ENCODE results near the gene UTS2. TPM values are rescaled to one million over a fixed set of nuclear protein-coding genes. Genes with fewer than 3 reads are reported as not detected.

The UTS2 gene
- total and polyA plus RNA-seq, 4 donors: 0.28 TPM; not detected in 3

DNA sequence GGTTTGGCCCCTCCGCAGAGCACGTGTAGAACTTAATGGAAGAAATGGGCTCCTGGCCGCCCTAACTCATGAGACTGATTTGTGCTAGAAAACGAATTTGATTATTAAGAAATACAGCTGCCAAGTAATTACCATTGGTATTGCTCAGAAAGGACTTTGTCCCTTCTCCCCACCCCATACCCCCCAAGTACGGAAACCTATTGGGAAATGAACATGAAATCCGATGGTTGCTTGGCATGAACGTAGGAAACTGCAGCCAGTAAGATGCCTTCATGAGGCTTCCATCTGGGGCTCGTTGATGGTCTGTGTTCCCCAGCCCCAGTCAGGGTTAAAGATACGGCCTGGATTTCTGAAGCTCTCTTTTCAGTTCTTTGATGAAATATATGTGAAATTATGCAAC lies 47.4 kb downstream of the UTS2 start:
- Histone ChIP-seq H3K9me3 (ENCODE audit: control insufficient read depth in 4 of 4, low read length in 3 of 4) (no peaks in the 10 kb centered on the region), H3K9ac (ENCODE audit: low read depth in 1 of 2, low read length in 2 of 2) (no peak overlapping the region), H3K4me3 (ENCODE audit: low read depth in 1 of 3, low read length in 3 of 3) (no peak overlapping the region), H3K27ac (ENCODE audit: low read depth in 1 of 2, low read length in 2 of 2) (no peak overlapping the region), H3K27me3 (ENCODE audit: control insufficient read depth in 4 of 4, insufficient read depth in 4 of 4, low read length in 3 of 4) (no peaks in the 10 kb centered on the region), H3K36me3 (ENCODE audit: control insufficient read depth in 4 of 4, insufficient read depth in 3 of 4, low read depth in 1 of 4, low read length in 3 of 4) (peaks cover 8 to 80% (median 61%) of the 10 kb centered on the region in 4 donors), H3K4me1 (ENCODE audit: control insufficient read depth in 4 of 4, insufficient read depth in 4 of 4, low read length in 3 of 4) (no peaks in the 10 kb centered on the region)
- no peak for DNase-seq (ENCODE audit: low spot score)
- TF ChIP-seq HNF4A (conservative IDR thresholded peaks at IDR 0.05) (peak; percentile 41 to 75), SP1 (IDR thresholded peaks at IDR 0.05) (peak; percentile 9), HNF4G (IDR thresholded peaks at IDR 0.05) (peak; percentile 42)
- TF ChIP-seq, protein P1, sequence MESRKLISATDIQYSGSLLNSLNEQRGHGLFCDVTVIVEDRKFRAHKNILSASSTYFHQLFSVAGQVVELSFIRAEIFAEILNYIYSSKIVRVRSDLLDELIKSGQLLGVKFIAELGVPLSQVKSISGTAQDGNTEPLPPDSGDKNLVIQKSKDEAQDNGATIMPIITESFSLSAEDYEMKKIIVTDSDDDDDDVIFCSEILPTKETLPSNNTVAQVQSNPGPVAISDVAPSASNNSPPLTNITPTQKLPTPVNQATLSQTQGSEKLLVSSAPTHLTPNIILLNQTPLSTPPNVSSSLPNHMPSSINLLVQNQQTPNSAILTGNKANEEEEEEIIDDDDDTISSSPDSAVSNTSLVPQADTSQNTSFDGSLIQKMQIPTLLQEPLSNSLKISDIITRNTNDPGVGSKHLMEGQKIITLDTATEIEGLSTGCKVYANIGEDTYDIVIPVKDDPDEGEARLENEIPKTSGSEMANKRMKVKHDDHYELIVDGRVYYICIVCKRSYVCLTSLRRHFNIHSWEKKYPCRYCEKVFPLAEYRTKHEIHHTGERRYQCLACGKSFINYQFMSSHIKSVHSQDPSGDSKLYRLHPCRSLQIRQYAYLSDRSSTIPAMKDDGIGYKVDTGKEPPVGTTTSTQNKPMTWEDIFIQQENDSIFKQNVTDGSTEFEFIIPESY (IDR thresholded peaks at IDR 0.05): no peak
- WGBS: 67% methylated on average over 9 of the region's 9 CpGs

Other genes starting within 250 kb of the UTS2 start
- gene VAMP3, start 81.8 kb downstream of the UTS2 start, total RNA-seq: 10 to 100 TPM; 29.5 to 38.4 TPM
- 10 to 100 TPM; 17.4 to 22.2 TPM for gene VAMP3, start 81.8 kb downstream of the UTS2 start, polyA plus RNA-seq
- 10 to 100 TPM in 1 of 2 donors, 1 to 10 TPM in 1; 5.4 to 21.0 TPM for gene PER3, start 68.8 kb downstream of the UTS2 start, total RNA-seq
- gene PER3, start 68.8 kb downstream of the UTS2 start, polyA plus RNA-seq: 1 to 10 TPM; 3.3 to 7.0 TPM
- gene TNFRSF9, start 87.8 kb upstream of the UTS2 start, total RNA-seq: under 1 TPM; under 0.01 to 0.09 TPM
- under 1 TPM in 1 of 2 donors, not detected in 1; 0.02 TPM for gene TNFRSF9, start 87.8 kb upstream of the UTS2 start, polyA plus RNA-seq
- gene PARK7, start 108.6 kb upstream of the UTS2 start, total RNA-seq: 100 to 1,000 TPM; 107 to 131 TPM
- 100 to 1,000 TPM; 231 to 297 TPM for gene PARK7, start 108.6 kb upstream of the UTS2 start, polyA plus RNA-seq
- 100 to 1,000 TPM in 1 of 2 donors, 10 to 100 TPM in 1; 60.7 to 424 TPM for gene ERRFI1, start 173.2 kb upstream of the UTS2 start, total RNA-seq
- gene ERRFI1, start 173.2 kb upstream of the UTS2 start, polyA plus RNA-seq: 100 to 1,000 TPM in 1 of 2 donors, 10 to 100 TPM in 1; 68.6 to 142 TPM

Data from liver (tissue), 9 donors.